Adrenal gland (tissue), 12 donors: ENCODE results near the gene PA2G4. TPM values are rescaled to one million over a fixed set of nuclear protein-coding genes. Genes with fewer than 3 reads are reported as not detected.
A peak's percentile ranks its signal among the peaks of the same experiment; 100 is the strongest.

Experiments
- DNase-seq, 7 donors: peaks; one replicate each; pipeline ENCODE4 v3.0.0-alpha.2; 2019 to 2020
- H3K27ac ChIP-seq, 5 donors: fragments of 200-600 bp; sonication (generic) in 4 of 5; 1 replicate in 3 of 5; 2 replicates in 2 of 5; pipeline versions ENCODE4 v1.5.1 to v1.8.0; 2016 to 2020; ENCODE audit warnings: mild to moderate bottlenecking in 1 of 5
- H3K27me3 ChIP-seq: fragments of 200-600 bp; 2 replicates; pipeline ENCODE4 v1.8.0; 2021
- H3K36me3 ChIP-seq, 2 donors: fragments of 200-600 bp; replicated peaks in 1 of 2; 1 replicate in 1 of 2; 2 replicates in 1 of 2; pipeline versions ENCODE4 v1.5.1 to v1.8.0; 2018 to 2022
- H3K4me1 ChIP-seq, 2 donors: fragments of 200-600 bp; replicated peaks in 1 of 2; 1 replicate in 1 of 2; 2 replicates in 1 of 2; pipeline versions ENCODE4 v1.5.1 to v1.8.0; 2018 to 2021
- H3K4me3 ChIP-seq, 4 donors: fragments of 200-600 bp; sonication (generic) in 3 of 4; one replicate each; pipeline ENCODE4 v1.5.1; 2016 to 2018
- H3K9me3 ChIP-seq, 3 donors: fragments of 200-600 bp; sonication (generic) in 1 of 3; replicated peaks in 1 of 3; 1 replicate in 2 of 3; 2 replicates in 1 of 3; pipeline versions ENCODE4 v1.5.1 to v1.8.0; 2016 to 2021
- POLR2A ChIP-seq, 2 donors: fragments of 450-650 bp; IDR thresholded peaks; one replicate each; pipeline ENCODE4 v1.6.1; 2017; ENCODE audit warnings: antibody characterized with exemption in 2 of 2, mild to moderate bottlenecking in 2 of 2, moderate library complexity in 1 of 2
- WGBS, 4 donors: extraction: QIAGEN DNeasy Blood & Tissue Kit in 2 of 4; methylation state at CpG; one replicate each; pipeline versions ENCODE4 v1.1.5 to v1.1.7; 2013 to 2017; 5-methylcytosine and 5-hydroxymethylcytosine counted together
- intact Hi-C, 2 donors: fragments of 100-400 bp; cut with DNase I; formaldehyde crosslinking; loops; one replicate each; pipeline versions ENCODE4 v1.14.1 to v1.15.0; 2022 to 2023
- polyA plus RNA-seq, 3 donors: library from polyadenylated mRNA; stranded (reverse); fragments of 200-250 nt in 2 of 3; fragments of 350-450 nt in 1 of 3; fragmentation: Illumina TruSeq in 1 of 3; extraction: RNeasy Lipid Tissue Mini Kit (QIAGEN cat#74804) in 1 of 3; gene quantifications; one replicate each; pipeline ENCODE4 v1.2.3, GENCODE V29; 2013 to 2014
- total RNA-seq, 9 donors: library from RNA; depleted of rRNA in 4 of 9; stranded (reverse); fragments of >200 nt in 4 of 9; fragments of 120-200 nt in 1 of 9; fragmentation: NEBNext Ultra II Directional in 1 of 9; extraction: Animal tissue kit (Norgen Biotek cat#: 25700) in 1 of 9; gene quantifications; one replicate each; pipeline versions ENCODE4 v1.1.0 to v1.2.4, GENCODE V29; 2013 to 2023
- TF ChIP-seq, protein P1 (sequence below), 6 experiments: fragments of 450-650 bp in 4 of 6; fragments of 200-600 bp in 2 of 6; sonication (generic) in 1 of 6; IDR thresholded peaks; 1 replicate in 5 of 6; 2 replicates in 1 of 6; pipeline versions ENCODE4 v1.5.1 to v1.8.0; 2016 to 2021; ENCODE audit warnings: antibody characterized with exemption in 6 of 6, mild to moderate bottlenecking in 2 of 6, moderate library complexity in 1 of 6
- donor health status: healthy with polysubstance abuse.
- donor health status: Bipolar disorder and iron deficiency.
- donor health status: DM: yes; HTN: yes; CAD: no.
- donor health status: DM: no; HTN: no; CAD: no.
- donor health status: DM: no; HTN: no; CAD: no.
- donor health status: DM: yes; HTN: yes; CAD: no.

Gene PA2G4
- total and polyA plus RNA-seq, 12 donors = 64.1 to 252 (median 106) TPM

DNA sequence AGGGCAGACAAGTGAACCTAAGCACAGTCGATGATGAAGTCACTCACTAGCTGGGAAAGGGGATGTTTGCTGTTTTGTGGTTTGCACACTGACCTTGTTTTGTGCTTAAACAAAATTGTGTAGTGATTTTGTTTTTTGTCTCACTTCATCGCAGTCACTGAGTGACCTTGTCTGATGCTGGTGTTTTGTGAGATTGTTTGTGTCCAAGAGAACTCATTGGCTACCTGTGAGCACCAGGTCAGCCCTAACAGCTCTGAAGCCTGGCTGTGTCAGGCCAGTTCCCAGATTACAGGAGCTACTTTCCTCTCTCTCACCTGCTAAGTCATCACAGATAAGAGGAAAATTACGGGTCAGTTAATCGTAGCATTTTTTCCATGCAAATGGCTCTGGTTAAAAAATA lies 19.8 kb downstream of the PA2G4 start:
- Histone ChIP-seq H3K4me3 (no peak overlapping the region), H3K27me3 (no peaks in the 10 kb centered on the region), H3K27ac (peak overlapping the region in 3 of 5 donors; percentile 38 to 44 (median 43)), H3K36me3 (peaks cover 0 to 9% of the 10 kb centered on the region in 2 donors), H3K4me1 (peaks cover 37 to 59% of the 10 kb centered on the region in 2 donors), H3K9me3 (no peaks in the 10 kb centered on the region)
- TF ChIP-seq, protein P1, sequence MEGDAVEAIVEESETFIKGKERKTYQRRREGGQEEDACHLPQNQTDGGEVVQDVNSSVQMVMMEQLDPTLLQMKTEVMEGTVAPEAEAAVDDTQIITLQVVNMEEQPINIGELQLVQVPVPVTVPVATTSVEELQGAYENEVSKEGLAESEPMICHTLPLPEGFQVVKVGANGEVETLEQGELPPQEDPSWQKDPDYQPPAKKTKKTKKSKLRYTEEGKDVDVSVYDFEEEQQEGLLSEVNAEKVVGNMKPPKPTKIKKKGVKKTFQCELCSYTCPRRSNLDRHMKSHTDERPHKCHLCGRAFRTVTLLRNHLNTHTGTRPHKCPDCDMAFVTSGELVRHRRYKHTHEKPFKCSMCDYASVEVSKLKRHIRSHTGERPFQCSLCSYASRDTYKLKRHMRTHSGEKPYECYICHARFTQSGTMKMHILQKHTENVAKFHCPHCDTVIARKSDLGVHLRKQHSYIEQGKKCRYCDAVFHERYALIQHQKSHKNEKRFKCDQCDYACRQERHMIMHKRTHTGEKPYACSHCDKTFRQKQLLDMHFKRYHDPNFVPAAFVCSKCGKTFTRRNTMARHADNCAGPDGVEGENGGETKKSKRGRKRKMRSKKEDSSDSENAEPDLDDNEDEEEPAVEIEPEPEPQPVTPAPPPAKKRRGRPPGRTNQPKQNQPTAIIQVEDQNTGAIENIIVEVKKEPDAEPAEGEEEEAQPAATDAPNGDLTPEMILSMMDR (IDR thresholded peaks at IDR 0.05) = no peak
- TF ChIP-seq POLR2A (IDR thresholded peaks at IDR 0.05) = no peak
- no peak for DNase-seq
- intact Hi-C loops = loop anchor here in 1 of 2 donors (2.0 kb wide), 1 partner anchor 65 kb away; the partner anchor contains the start of gene SMARCC2
- WGBS, 4 donors = 35 to 60% (median 50%) methylated on average over 4 of the region's 4 CpGs

DNA sequence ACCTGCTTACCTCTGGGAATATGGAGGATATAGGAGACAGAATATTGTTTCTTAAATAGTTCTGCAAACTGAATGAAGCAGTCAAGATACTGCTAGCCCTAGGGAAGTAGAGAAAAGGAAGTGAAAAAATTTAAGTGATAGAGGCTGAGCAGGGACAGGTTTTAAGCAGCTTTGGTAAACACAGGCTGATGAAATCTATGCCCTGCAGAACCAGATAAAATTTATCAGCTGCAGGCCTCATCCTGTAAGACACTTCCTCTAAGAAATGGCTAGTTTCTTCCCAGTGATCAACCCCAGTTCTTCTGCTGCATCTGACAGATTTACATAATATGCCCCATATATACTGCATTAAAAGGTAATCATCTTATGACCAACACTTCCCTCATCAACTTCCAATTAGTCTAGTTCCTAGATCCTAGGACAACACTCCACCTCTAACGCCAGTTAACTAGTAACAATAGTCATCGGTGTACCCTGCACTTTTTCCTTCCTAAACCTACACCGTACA lies 22.4 kb downstream of the PA2G4 start:
- 46 to 59% (median 51%) methylated on average over 3 of the region's 3 CpGs for WGBS, 4 donors
- intact Hi-C loops = loop anchor here in 1 of 2 donors (5.0 kb wide), 1 partner anchor 36 kb away; no protein-coding TSS in a partner anchor
- DNase-seq = no peak
- Histone ChIP-seq H3K27ac (peak overlapping the region in 4 of 5 donors; percentile 78 to 87 (median 82)), H3K4me1 (peaks cover 13 to 47% of the 10 kb centered on the region in 2 donors), H3K9me3 (no peaks in the 10 kb centered on the region), H3K4me3 (no peak overlapping the region), H3K36me3 (peaks cover 0 to 15% of the 10 kb centered on the region in 2 donors), H3K27me3 (no peaks in the 10 kb centered on the region)
- TF ChIP-seq POLR2A (IDR thresholded peaks at IDR 0.05) = no peak
- TF ChIP-seq, protein P1 (IDR thresholded peaks at IDR 0.05) = no peak

DNA sequence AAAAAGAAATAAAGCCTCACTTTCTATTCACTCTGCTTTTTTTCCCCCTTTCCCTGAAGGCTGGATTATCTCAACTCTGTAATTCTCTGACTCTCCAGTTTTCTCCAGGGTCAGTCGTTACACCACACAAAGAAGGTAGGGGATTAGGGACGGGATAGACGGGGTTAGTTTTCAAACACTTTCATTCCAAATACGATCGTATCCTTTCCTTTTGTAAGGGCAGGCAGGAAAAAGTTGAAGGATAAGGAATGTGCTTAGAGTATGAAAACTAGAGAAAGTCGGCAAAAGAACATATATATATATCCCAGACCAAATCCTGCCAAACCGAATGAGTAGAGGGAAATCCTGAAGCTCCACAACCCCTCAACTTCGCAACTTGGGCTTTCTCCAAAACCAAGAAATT lies 23.1 kb downstream of the PA2G4 start:
- TF ChIP-seq, protein P1 (IDR thresholded peaks at IDR 0.05) = no peak
- no peak for TF ChIP-seq POLR2A (IDR thresholded peaks at IDR 0.05)

DNA sequence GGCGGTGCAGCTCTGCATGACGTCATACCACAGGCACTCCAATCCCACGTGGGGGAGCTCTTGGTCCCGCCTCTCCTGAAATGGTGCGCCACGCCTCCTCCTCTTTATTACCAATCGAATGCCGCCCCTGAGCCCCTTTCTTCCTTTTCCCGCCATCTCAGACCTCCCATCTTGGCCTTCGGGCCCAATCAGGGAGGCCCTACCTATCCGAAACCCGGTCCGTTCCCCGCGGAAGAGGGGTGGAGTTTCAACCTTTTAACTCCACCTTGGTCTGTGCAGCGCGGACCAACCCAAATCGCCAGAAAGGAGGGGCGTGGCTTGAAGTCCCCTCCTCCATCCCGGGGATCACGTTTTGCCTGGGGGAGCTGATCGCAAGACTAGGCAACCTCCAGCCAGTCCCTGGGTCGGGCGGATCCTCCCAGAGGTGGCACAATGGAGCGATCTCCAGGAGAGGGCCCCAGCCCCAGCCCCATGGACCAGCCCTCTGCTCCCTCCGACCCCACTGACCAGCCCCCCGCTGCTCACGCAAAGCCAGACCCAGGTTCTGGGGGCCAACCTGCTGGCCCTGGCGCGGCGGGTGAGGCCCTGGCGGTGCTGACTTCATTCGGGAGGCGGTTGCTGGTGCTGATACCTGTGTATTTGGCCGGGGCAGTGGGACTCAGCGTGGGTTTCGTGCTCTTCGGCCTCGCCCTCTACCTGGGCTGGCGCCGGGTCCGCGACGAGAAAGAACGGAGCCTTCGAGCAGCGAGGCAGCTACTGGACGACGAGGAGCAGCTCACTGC lies 23.7 kb downstream of the PA2G4 start, which contains the start of gene ESYT1:
Gene ESYT1 (plus strand): TSS at position 380 of the 782 bp plus-strand sequence. CDS start 53 bp downstream, at position 433.
- Histone ChIP-seq H3K27ac (peak within 1 kb of the TSS; percentile 76 to 92 (median 83)), H3K27me3 (no peaks in the 10 kb centered on the region), H3K9me3 (no peaks in the 10 kb centered on the region), H3K36me3 (peaks cover 0 to 28% of the 10 kb centered on the region in 2 donors), H3K4me3 (peak within 1 kb of the TSS; percentile 19 to 71 (median 42)), H3K4me1 (peaks cover 13 to 47% of the 10 kb centered on the region in 2 donors)
- WGBS, 4 donors = 0 to 1% (median 0%) methylated on average over 23 to 49 of the region's 49 CpGs
- TF ChIP-seq, protein P1 (IDR thresholded peaks at IDR 0.05) = peak in 2 of 6 experiments; percentile 8 to 12
- peak; percentile 87 to 97 for TF ChIP-seq POLR2A (IDR thresholded peaks at IDR 0.05)
- intact Hi-C loops = loop anchor here in 1 of 2 donors (5.0 kb wide), 1 partner anchor 34 kb away; no protein-coding TSS in a partner anchor
- peak; percentile 98 to 100 (median 100) for DNase-seq

More for the DNA sequence above, 23.1 kb downstream of the PA2G4 start:
- Histone ChIP-seq H3K9me3 (no peaks in the 10 kb centered on the region), H3K36me3 (peaks cover 0 to 22% of the 10 kb centered on the region in 2 donors), H3K4me3 (peak overlapping the region in 2 of 4 donors; percentile 15 to 49), H3K27me3 (no peaks in the 10 kb centered on the region), H3K27ac (peak overlapping the region; percentile 76 to 87 (median 82)), H3K4me1 (peaks cover 13 to 47% of the 10 kb centered on the region in 2 donors)
- 0 to 1% (median 0%) methylated on average over 8 of the region's 8 CpGs for WGBS, 4 donors
- no peak for DNase-seq
- intact Hi-C loops = loop anchor here in 1 of 2 donors (5.0 kb wide), 1 partner anchor 35 kb away; no protein-coding TSS in a partner anchor
